PC-9 (cell line): ENCODE results near the gene PCDH9. TPM values are rescaled to one million over a fixed set of nuclear protein-coding genes. Genes with fewer than 3 reads are reported as not detected.

Experiments used
- BruUV-seq: library from RNA; stranded (reverse); fragments of 400-500 nt; replicated peaks from 2 replicates; lab custom pipeline; 2021; lab: Mats Ljungman, UMichigan
- CTCF ChIA-PET: fragments of 300-600 bp; sonication (Branson Sonifier 250); formaldehyde crosslinking; loops from one replicate; lab custom pipeline; 2022; ENCODE audit warnings: antibody characterized with exemption; lab: Charles Lee
- POLR2A ChIA-PET: fragments of 300-600 bp; sonication (Branson Sonifier 250); formaldehyde crosslinking; loops from one replicate; lab custom pipeline; 2022; ENCODE audit warnings: antibody characterized with exemption; ENCODE audit not compliant: unreplicated experiment; lab: Charles Lee
- DNase-seq, 2 experiments: peaks; one replicate each; pipeline versions ENCODE4 v3.0.0 to v3.0.0-alpha.2; 2015 to 2022; ENCODE audit warnings: mixed read lengths in 1 of 2
- H2AFZ ChIP-seq: fragments of 200-600 bp; sonication (generic); 2 replicates; pipeline ENCODE4 v1.8.1; 2017; ENCODE audit warnings: antibody characterized with exemption
- H3F3A ChIP-seq: fragments of 200-600 bp; sonication (generic); 2 replicates; pipeline ENCODE4 v1.8.1; 2017; ENCODE audit warnings: antibody characterized with exemption, mild to moderate bottlenecking, low read depth; ENCODE audit not compliant: insufficient read depth
- H3K27ac ChIP-seq: fragments of 200-600 bp; sonication (generic); 2 replicates; pipeline ENCODE4 v1.6.1; 2016; ENCODE audit warnings: mixed run types
- H3K27me3 ChIP-seq: fragments of 200-600 bp; sonication (generic); 2 replicates; pipeline ENCODE4 v1.6.1; 2016; ENCODE audit warnings: low read depth, mixed run types; ENCODE audit not compliant: insufficient read depth
- H3K36me3 ChIP-seq: fragments of 200-600 bp; sonication (generic); 2 replicates; pipeline ENCODE4 v1.6.1; 2016; ENCODE audit warnings: low read depth, mixed run types
- H3K4me1 ChIP-seq: fragments of 200-600 bp; sonication (generic); replicated peaks from 2 replicates; pipeline ENCODE4 v1.6.1; 2016; ENCODE audit warnings: mixed run types; ENCODE audit not compliant: insufficient read depth
- H3K4me2 ChIP-seq: fragments of 200-600 bp; sonication (generic); 2 replicates; pipeline ENCODE4 v1.6.1; 2017; ENCODE audit warnings: mixed run types
- H3K4me3 ChIP-seq: fragments of 200-600 bp; sonication (generic); 2 replicates; pipeline ENCODE4 v1.6.1; 2016; ENCODE audit warnings: mixed run types
- H3K79me2 ChIP-seq: fragments of 200-600 bp; sonication (generic); 2 replicates; pipeline ENCODE4 v1.6.1; 2017; ENCODE audit warnings: low read depth, mixed run types
- H3K9me2 ChIP-seq: fragments of 200-600 bp; sonication (generic); 2 replicates; pipeline ENCODE4 v1.8.1; 2017; ENCODE audit warnings: mild to moderate bottlenecking; ENCODE audit not compliant: insufficient read depth
- H3K9me3 ChIP-seq: fragments of 200-600 bp; sonication (generic); 2 replicates; pipeline ENCODE4 v1.8.1; 2016; ENCODE audit warnings: low read depth; ENCODE audit not compliant: insufficient read depth
- H4K20me1 ChIP-seq: fragments of 200-600 bp; sonication (generic); 2 replicates; pipeline ENCODE4 v1.8.1; 2017; ENCODE audit not compliant: insufficient read depth
- EZH2 ChIP-seq: fragments of 200-600 bp; sonication (generic); IDR thresholded peaks from 2 replicates; pipeline ENCODE4 v1.8.0; 2017; ENCODE audit warnings: antibody characterized with exemption, low read depth
- intact Hi-C: fragments of 100-400 bp; cut with micrococcal nuclease; formaldehyde crosslinking; loops from one replicate; pipeline ENCODE4 v1.10.0; 2022; ENCODE audit not compliant: unreplicated experiment
- total RNA-seq: library from RNA; stranded (reverse); gene quantifications from 2 replicates; pipeline ENCODE4 v1.2.3, GENCODE V29; 2021
- TF ChIP-seq, protein P1 (sequence below): fragments of 200-600 bp; sonication (generic); conservative IDR thresholded peaks from 2 replicates; pipeline ENCODE4 v1.6.1; 2017; ENCODE audit warnings: mixed run types, antibody characterized with exemption, mild to moderate bottlenecking, moderate library complexity

Gene PCDH9
- total RNA-seq, 1 experiment from 2014 or later, result 0.37 TPM

DNA sequence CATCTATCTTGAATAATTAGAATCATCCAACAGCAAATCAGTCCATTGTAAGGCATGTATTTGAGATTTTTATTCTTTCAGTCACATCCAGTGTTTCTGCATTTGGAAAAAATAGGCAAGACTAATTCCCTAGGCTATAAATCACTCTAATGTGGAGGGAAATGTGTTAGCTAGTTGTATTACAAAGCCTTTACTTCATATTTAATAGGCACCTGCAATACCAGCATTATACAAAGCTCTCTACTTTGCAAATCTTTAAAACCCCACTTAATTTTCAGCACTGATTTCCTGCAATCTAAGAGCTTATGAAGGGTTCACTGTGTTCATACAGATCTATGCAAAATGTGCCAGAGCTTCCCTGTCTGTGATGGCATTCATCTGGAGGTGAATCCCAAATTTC, 12.3 kb downstream of the PCDH9 start:
- no peaks in the 10 kb centered on the region for H3K36me3 ChIP-seq
- ChIA-PET POLR2A (no interaction called here), CTCF (no interaction called here)
- H3K9me3 ChIP-seq, result no peaks in the 10 kb centered on the region
- DNase-seq, result no peak
- H3K4me3 ChIP-seq, result no peak overlapping the region
- no TSS peak for BruUV-seq
- intact Hi-C loops, result no loop called here
- H3K27me3 ChIP-seq, result no peaks in the 10 kb centered on the region
- H3F3A ChIP-seq, result no peaks in the 10 kb centered on the region
- H3K27ac ChIP-seq, result no peak overlapping the region
- H3K9me2 ChIP-seq, result no peaks in the 10 kb centered on the region; the same call in 1 of the 2 replicates
- no peak overlapping the region for H2AFZ ChIP-seq
- no peaks in the 10 kb centered on the region for H3K4me1 ChIP-seq
- TF ChIP-seq, protein P1, sequence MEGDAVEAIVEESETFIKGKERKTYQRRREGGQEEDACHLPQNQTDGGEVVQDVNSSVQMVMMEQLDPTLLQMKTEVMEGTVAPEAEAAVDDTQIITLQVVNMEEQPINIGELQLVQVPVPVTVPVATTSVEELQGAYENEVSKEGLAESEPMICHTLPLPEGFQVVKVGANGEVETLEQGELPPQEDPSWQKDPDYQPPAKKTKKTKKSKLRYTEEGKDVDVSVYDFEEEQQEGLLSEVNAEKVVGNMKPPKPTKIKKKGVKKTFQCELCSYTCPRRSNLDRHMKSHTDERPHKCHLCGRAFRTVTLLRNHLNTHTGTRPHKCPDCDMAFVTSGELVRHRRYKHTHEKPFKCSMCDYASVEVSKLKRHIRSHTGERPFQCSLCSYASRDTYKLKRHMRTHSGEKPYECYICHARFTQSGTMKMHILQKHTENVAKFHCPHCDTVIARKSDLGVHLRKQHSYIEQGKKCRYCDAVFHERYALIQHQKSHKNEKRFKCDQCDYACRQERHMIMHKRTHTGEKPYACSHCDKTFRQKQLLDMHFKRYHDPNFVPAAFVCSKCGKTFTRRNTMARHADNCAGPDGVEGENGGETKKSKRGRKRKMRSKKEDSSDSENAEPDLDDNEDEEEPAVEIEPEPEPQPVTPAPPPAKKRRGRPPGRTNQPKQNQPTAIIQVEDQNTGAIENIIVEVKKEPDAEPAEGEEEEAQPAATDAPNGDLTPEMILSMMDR, result no peak
- no peak for TF ChIP-seq EZH2
- no peak overlapping the region for H3K4me2 ChIP-seq
- H4K20me1 ChIP-seq, result no peaks in the 10 kb centered on the region
- H3K79me2 ChIP-seq, result no peaks in the 10 kb centered on the region

DNA sequence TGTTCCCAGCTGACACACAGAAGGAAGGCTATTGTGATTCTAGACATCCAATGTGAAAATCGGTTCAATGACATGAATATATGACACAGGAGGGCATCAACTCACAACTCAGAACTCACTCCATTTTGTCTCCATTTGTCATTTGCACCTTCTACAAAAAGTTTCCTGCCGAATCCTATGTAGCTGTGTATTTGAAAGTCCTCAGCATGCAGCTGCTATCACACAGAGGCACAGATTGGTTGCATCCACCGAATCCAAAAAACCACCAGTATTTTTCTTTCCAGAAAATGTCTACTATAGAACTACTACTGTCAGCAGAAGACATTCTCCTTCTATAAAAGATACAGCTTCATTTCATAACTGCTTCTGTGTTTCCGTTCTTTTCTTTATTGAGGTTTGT, 13.3 kb downstream of the PCDH9 start:
- no peak overlapping the region for H2AFZ ChIP-seq
- no peaks in the 10 kb centered on the region for H3K79me2 ChIP-seq
- H3K27ac ChIP-seq, result no peak overlapping the region
- H3K4me3 ChIP-seq, result no peak overlapping the region
- no peaks in the 10 kb centered on the region for H3K36me3 ChIP-seq
- H3K27me3 ChIP-seq, result no peaks in the 10 kb centered on the region
- no peaks in the 10 kb centered on the region for H3K9me2 ChIP-seq
- ChIA-PET POLR2A (no interaction called here), CTCF (no interaction called here)
- no TSS peak for BruUV-seq
- no peak overlapping the region for H3K4me2 ChIP-seq
- intact Hi-C loops, result no loop called here
- H3F3A ChIP-seq, result no peaks in the 10 kb centered on the region
- TF ChIP-seq, protein P1, result no peak
- TF ChIP-seq EZH2, result no peak
- H3K4me1 ChIP-seq, result no peaks in the 10 kb centered on the region
- no peaks in the 10 kb centered on the region for H3K9me3 ChIP-seq
- no peak for DNase-seq
- no peaks in the 10 kb centered on the region for H4K20me1 ChIP-seq

DNA sequence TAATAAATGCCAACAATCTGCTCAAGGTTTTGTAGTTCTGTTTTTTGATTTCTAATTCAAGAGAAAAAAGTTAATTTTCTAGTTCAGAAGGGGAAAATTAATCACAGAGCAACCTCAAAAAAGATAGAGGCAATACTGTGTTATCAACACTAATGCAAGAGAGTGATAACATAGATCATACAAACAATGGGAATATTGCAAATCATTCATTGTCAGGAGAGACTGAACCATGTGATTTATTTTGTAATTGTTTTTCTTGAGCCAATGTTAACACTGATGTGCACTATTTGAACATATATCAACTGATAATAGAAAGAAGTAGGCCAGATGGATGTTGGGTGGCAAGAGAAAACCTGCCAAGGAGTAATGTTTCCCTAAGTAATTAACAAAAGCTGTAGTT, 19.9 kb downstream of the PCDH9 start:
- no peak overlapping the region for H3K4me2 ChIP-seq

More for the DNA sequence above, 19.9 kb downstream of the PCDH9 start:
- DNase-seq, result no peak
- H2AFZ ChIP-seq, result no peak overlapping the region
- BruUV-seq, result no TSS peak
- ChIA-PET POLR2A (no interaction called here), CTCF (no interaction called here)
- H3F3A ChIP-seq, result no peaks in the 10 kb centered on the region
- H4K20me1 ChIP-seq, result no peaks in the 10 kb centered on the region
- H3K27me3 ChIP-seq, result no peaks in the 10 kb centered on the region
- no peaks in the 10 kb centered on the region for H3K4me1 ChIP-seq
- H3K4me3 ChIP-seq, result no peak overlapping the region
- no peak overlapping the region for H3K27ac ChIP-seq
- H3K79me2 ChIP-seq, result no peaks in the 10 kb centered on the region
- H3K9me3 ChIP-seq, result no peaks in the 10 kb centered on the region
- intact Hi-C loops, result no loop called here
- no peaks in the 10 kb centered on the region; the same call in 1 of the 2 replicates for H3K9me2 ChIP-seq
- no peak for TF ChIP-seq EZH2
- TF ChIP-seq, protein P1, result no peak
- no peaks in the 10 kb centered on the region for H3K36me3 ChIP-seq
